ENCODE data around the gene VASH1. TPM values are rescaled to one million over a fixed set of nuclear protein-coding genes. Genes with fewer than 3 reads are reported as not detected.

The VASH1 gene
- total RNA-seq (2022; extraction: Qiagen RNA extraction; ENCODE audit: low read depth) = 3.4 to 5.1 TPM (median 3.7 TPM) in 5 replicates

GRCh38 chr14:76761136-76761959 is at the start of gene VASH1:
TSS of gene VASH1 (plus strand) at chr14:76761468. CDS start at chr14:76762822, 1,354 bp downstream.

DNA sequence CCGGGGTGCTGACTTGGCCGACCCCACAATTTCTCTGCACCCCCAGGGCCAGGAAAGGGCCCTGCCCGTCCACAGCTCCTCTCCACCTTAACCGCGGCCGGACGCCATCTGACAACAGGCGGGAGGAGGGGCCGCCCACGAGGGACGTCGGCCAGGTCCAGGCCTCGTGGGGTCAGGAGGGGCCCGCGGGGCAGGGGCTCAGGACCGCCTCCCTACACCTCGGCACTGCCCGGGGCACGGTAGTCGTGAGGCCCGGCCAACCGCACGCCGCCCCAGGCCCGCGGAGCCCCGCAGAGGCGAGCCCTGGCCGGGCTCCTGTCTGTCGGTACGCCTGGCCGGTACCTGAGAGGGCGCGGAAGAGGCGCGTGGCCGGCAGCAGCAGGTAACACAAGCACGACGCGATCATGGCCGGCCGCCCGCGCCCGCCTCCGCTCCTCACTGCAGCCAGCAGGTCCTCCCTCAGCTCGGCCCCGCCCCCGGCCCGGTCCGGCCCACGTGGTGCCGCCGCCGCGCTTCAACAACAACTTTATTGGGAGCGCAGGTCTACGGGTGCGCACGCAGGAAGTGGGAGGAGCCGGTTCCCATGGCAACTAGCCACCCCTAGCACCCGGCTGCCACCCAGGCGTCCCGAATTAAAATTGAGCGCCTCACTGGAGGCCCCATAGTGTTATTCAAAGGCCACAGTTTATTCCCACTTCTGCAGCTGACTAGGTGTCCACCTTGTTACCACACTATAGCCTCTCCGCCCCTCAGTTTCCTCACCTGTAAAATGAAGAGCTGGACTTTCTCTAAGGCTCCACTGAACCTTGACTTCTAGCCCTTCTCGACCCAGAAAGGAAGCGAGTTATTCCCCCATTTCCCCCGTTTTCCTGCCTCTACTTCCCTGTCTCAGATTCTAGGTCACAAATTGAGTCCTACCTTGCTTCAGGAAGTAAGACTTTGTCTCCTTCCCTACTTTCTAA is 51.4 kb downstream of the VASH1 start, which contains the start of gene ANGEL1:
TSS of gene ANGEL1 (minus strand) at position 461 of the 962 bp plus-strand sequence. CDS start at position 406, 55 bp downstream.

DNA sequence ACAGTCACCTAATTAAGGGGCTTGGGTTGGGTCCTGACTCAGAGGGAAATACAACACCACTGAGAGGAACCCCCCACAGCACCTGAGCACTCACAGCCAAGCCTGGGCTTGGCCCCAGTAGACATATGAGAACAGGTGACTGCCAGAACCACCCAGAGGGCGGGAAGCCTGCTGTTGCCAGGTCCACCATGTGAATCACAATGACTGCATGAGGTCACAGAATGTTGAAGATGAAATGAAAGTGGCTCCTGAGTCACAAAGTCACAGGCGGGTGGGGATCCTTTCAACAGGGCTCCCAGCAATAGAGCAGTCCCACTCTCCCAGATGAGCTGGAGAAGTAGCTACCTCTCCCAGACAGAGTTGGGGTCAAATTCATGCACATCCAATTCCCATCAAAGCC is 64.9 kb downstream of the VASH1 start, which contains the start of gene LRRC74A:
TSS of gene LRRC74A (plus strand) at position 287 of the 400 bp plus-strand sequence. CDS start 290 bp downstream, outside the sequence.

Other genes starting within 250 kb of the VASH1 start
- 6.7 to 9.6 TPM (median 9.4 TPM) in 5 replicates for gene ANGEL1, start 51.4 kb downstream of the VASH1 start, total RNA-seq (2022; extraction: Qiagen RNA extraction; ENCODE audit: low read depth)
- gene LRRC74A, start 64.9 kb downstream of the VASH1 start, total RNA-seq (2022; extraction: Qiagen RNA extraction; ENCODE audit: low read depth) = not detected in 5 replicates